WTC11 (cell line): ENCODE measurements around the gene TAF1B. TPM values are rescaled to one million over a fixed set of nuclear protein-coding genes. Genes with fewer than 3 reads are reported as not detected.

Experiments used
- CREM ChIP-seq: sonication (generic); formaldehyde crosslinking; IDR thresholded peaks from 2 replicates; pipeline ENCODE4 v1.8.1; 2022; ENCODE audit warnings: mild to moderate bottlenecking, missing genetic modification reagents, moderate library complexity
- EMX1 ChIP-seq: fragments of 250-450 bp; sonication (Bioruptor Pico); IDR thresholded peaks from 2 replicates; pipeline ENCODE4 v1.8.0; 2021; ENCODE audit warnings: mild to moderate bottlenecking
- ETV6 ChIP-seq: sonication (generic); formaldehyde crosslinking; IDR thresholded peaks from 2 replicates; pipeline ENCODE4 v1.8.1; 2022; ENCODE audit warnings: mild to moderate bottlenecking, missing genetic modification reagents
- FOXK1 ChIP-seq: sonication (generic); formaldehyde crosslinking; IDR thresholded peaks from 2 replicates; pipeline ENCODE4 v1.8.0; 2022; ENCODE audit warnings: mild to moderate bottlenecking, moderate library complexity, missing genetic modification reagents
- FOXP1 ChIP-seq: sonication (generic); formaldehyde crosslinking; IDR thresholded peaks from 2 replicates; pipeline ENCODE4 v1.8.0; 2022; ENCODE audit warnings: missing genetic modification reagents, mild to moderate bottlenecking, moderate library complexity, borderline replicate concordance
- GABPB1 ChIP-seq: sonication (generic); formaldehyde crosslinking; IDR thresholded peaks from 2 replicates; pipeline ENCODE4 v1.8.1; 2023; ENCODE audit warnings: mild to moderate bottlenecking, missing genetic modification reagents
- NFE2L1 ChIP-seq: sonication (generic); formaldehyde crosslinking; IDR thresholded peaks from 2 replicates; pipeline ENCODE4 v1.8.1; 2023; ENCODE audit warnings: missing genetic modification reagents
- NFYB ChIP-seq: sonication (generic); formaldehyde crosslinking; conservative IDR thresholded peaks from 2 replicates; pipeline ENCODE4 v1.8.0; 2022; ENCODE audit warnings: low read depth, missing genetic modification reagents
- SMAD4 ChIP-seq: sonication (generic); formaldehyde crosslinking; IDR thresholded peaks from 2 replicates; pipeline ENCODE4 v1.8.0; 2022; ENCODE audit warnings: mild to moderate bottlenecking, missing genetic modification reagents
- SOX15 ChIP-seq: fragments of 250-450 bp; sonication (Bioruptor Pico); IDR thresholded peaks from 2 replicates; pipeline ENCODE4 v1.9.0; 2021; ENCODE audit warnings: mild to moderate bottlenecking
- TP53 ChIP-seq: sonication (generic); formaldehyde crosslinking; IDR thresholded peaks from 2 replicates; pipeline ENCODE4 v1.8.1; 2023; ENCODE audit warnings: mild to moderate bottlenecking, missing genetic modification reagents
- ZNF121 ChIP-seq: sonication (generic); formaldehyde crosslinking; IDR thresholded peaks from 2 replicates; pipeline ENCODE4 v1.8.0; 2023; ENCODE audit warnings: missing genetic modification reagents
- ZNF138 ChIP-seq: sonication (generic); formaldehyde crosslinking; conservative IDR thresholded peaks from 2 replicates; pipeline ENCODE4 v1.8.1; 2022; ENCODE audit warnings: mild to moderate bottlenecking, moderate library complexity, missing genetic modification reagents
- ZNF232 ChIP-seq: sonication (generic); formaldehyde crosslinking; IDR thresholded peaks from 2 replicates; pipeline ENCODE4 v1.8.0; 2022; ENCODE audit warnings: mild to moderate bottlenecking, missing genetic modification reagents
- ZNF317 ChIP-seq: sonication (generic); formaldehyde crosslinking; IDR thresholded peaks from 2 replicates; pipeline ENCODE4 v1.8.1; 2023; ENCODE audit warnings: low read depth, mild to moderate bottlenecking, moderate library complexity, missing genetic modification reagents, borderline replicate concordance
- ZNF396 ChIP-seq: fragments of 250-450 bp; sonication (Bioruptor Pico); IDR thresholded peaks from 2 replicates; pipeline ENCODE4 v1.8.0; 2021; ENCODE audit warnings: mild to moderate bottlenecking, moderate library complexity, borderline replicate concordance
- ZNF423 ChIP-seq: fragments of 250-450 bp; sonication (Bioruptor Pico); IDR thresholded peaks from 2 replicates; pipeline ENCODE4 v2.1.2; 2022; ENCODE audit warnings: mild to moderate bottlenecking, moderate library complexity
- total RNA-seq: library from RNA; stranded (reverse); gene quantifications from 3 replicates; pipeline ENCODE4 v1.2.3, GENCODE V29; 2021
- TF ChIP-seq, protein P1 (sequence below): sonication (generic); formaldehyde crosslinking; IDR thresholded peaks from 2 replicates; pipeline ENCODE4 v1.8.1; 2023; ENCODE audit warnings: mild to moderate bottlenecking, missing genetic modification reagents, moderate library complexity
- TF ChIP-seq, protein P2 (sequence below): sonication (generic); formaldehyde crosslinking; IDR thresholded peaks from 2 replicates; pipeline ENCODE4 v1.8.1; 2022; ENCODE audit warnings: mild to moderate bottlenecking, moderate library complexity, missing genetic modification reagents
- TF ChIP-seq, protein P3 (sequence below): sonication (generic); formaldehyde crosslinking; IDR thresholded peaks from 2 replicates; pipeline ENCODE4 v1.8.1; 2022; ENCODE audit warnings: mild to moderate bottlenecking, missing genetic modification reagents, moderate library complexity, borderline replicate concordance
- TF ChIP-seq, protein P4 (sequence below): sonication (generic); formaldehyde crosslinking; IDR thresholded peaks from 2 replicates; pipeline ENCODE4 v1.8.0; 2023; ENCODE audit warnings: mild to moderate bottlenecking, missing genetic modification reagents
- TF ChIP-seq, protein P5 (sequence below): sonication (generic); formaldehyde crosslinking; IDR thresholded peaks from 2 replicates; pipeline ENCODE4 v1.8.0; 2022; ENCODE audit warnings: mild to moderate bottlenecking, missing genetic modification reagents
- TF ChIP-seq, protein P6 (sequence below): sonication (generic); formaldehyde crosslinking; IDR thresholded peaks from 2 replicates; pipeline ENCODE4 v1.8.0; 2022; ENCODE audit warnings: mild to moderate bottlenecking, missing genetic modification reagents
- TF ChIP-seq, protein P7 (sequence below): sonication (generic); formaldehyde crosslinking; IDR thresholded peaks from 2 replicates; pipeline ENCODE4 v1.8.1; 2023; ENCODE audit warnings: mild to moderate bottlenecking, missing genetic modification reagents, borderline replicate concordance

The TAF1B gene
- total RNA-seq, 1 experiment from 2014 or later: 28.8 TPM

DNA sequence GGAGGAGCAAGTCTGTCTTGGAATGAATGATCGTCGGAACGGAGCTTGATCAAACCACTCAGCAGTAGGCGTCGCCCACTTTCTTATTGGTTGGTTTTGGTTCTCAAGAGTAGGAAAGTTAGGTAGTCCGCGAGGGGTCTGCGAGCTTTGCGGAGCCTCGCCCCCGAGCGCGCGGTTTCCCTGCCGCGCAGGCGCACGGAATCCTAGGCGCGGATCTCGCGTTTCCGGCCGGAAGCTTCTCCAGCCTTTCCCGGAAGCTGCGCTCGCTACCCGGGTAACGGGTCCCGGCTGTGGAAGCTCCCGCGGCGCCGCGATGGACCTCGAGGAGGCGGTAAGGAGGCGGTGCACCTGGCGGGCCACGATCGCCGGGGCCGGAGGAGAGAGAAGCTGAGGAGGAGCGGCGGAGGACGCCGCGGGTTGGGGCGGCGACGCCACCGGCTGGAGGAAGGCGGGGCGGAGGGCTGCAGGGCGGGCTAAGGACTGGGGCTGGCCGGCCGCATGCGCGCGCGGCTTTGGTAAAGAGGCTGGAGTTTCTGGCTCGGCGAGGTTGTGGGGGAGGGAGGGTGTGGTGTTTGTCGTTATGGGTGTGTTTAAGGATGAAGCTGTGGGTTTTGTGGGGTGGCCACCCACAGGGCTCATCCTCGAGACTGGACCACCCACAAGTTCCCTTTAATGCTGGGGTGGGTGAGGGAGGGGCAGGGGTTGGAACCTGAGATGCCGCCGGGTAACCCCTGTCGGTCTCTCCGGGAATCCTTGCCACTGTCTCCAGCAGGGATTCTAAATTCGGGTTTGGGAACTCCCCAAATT is at the start of gene TAF1B (continued):
- peak; percentile 63; the same call in 1 of the 2 replicates for TF ChIP-seq FOXP1 (CRISPR knock-in tag)
- TF ChIP-seq, protein P1, sequence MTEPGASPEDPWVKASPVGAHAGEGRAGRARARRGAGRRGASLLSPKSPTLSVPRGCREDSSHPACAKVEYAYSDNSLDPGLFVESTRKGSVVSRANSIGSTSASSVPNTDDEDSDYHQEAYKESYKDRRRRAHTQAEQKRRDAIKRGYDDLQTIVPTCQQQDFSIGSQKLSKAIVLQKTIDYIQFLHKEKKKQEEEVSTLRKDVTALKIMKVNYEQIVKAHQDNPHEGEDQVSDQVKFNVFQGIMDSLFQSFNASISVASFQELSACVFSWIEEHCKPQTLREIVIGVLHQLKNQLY: no peak
- 0 out of 2 replicates have a peak, but pooled peaks have one; percentile 23 for TF ChIP-seq NFE2L1
- TF ChIP-seq SMAD4 (CRISPR knock-in tag): no peak
- TF ChIP-seq, protein P2, sequence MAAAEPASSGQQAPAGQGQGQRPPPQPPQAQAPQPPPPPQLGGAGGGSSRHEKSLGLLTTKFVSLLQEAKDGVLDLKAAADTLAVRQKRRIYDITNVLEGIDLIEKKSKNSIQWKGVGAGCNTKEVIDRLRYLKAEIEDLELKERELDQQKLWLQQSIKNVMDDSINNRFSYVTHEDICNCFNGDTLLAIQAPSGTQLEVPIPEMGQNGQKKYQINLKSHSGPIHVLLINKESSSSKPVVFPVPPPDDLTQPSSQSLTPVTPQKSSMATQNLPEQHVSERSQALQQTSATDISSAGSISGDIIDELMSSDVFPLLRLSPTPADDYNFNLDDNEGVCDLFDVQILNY (CRISPR knock-in tag): peak; percentile 82; the same call in 1 of the 2 replicates
- no peak for TF ChIP-seq ZNF317 (CRISPR knock-in tag)
- no peak for TF ChIP-seq ZNF423 (CRISPR knock-in tag)
- no peak for TF ChIP-seq ZNF121 (CRISPR knock-in tag)
- peak; percentile 47 for TF ChIP-seq NFYB (CRISPR knock-in tag)
- no peak for TF ChIP-seq EMX1 (CRISPR knock-in tag)
- TF ChIP-seq, protein P3, sequence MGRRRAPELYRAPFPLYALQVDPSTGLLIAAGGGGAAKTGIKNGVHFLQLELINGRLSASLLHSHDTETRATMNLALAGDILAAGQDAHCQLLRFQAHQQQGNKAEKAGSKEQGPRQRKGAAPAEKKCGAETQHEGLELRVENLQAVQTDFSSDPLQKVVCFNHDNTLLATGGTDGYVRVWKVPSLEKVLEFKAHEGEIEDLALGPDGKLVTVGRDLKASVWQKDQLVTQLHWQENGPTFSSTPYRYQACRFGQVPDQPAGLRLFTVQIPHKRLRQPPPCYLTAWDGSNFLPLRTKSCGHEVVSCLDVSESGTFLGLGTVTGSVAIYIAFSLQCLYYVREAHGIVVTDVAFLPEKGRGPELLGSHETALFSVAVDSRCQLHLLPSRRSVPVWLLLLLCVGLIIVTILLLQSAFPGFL (CRISPR knock-in tag): no peak
- TF ChIP-seq TP53 (CRISPR knock-in tag): peak; percentile 70; the same call in 1 of the 2 replicates
- TF ChIP-seq ZNF138 (CRISPR knock-in tag): no peak
- TF ChIP-seq, protein P4, sequence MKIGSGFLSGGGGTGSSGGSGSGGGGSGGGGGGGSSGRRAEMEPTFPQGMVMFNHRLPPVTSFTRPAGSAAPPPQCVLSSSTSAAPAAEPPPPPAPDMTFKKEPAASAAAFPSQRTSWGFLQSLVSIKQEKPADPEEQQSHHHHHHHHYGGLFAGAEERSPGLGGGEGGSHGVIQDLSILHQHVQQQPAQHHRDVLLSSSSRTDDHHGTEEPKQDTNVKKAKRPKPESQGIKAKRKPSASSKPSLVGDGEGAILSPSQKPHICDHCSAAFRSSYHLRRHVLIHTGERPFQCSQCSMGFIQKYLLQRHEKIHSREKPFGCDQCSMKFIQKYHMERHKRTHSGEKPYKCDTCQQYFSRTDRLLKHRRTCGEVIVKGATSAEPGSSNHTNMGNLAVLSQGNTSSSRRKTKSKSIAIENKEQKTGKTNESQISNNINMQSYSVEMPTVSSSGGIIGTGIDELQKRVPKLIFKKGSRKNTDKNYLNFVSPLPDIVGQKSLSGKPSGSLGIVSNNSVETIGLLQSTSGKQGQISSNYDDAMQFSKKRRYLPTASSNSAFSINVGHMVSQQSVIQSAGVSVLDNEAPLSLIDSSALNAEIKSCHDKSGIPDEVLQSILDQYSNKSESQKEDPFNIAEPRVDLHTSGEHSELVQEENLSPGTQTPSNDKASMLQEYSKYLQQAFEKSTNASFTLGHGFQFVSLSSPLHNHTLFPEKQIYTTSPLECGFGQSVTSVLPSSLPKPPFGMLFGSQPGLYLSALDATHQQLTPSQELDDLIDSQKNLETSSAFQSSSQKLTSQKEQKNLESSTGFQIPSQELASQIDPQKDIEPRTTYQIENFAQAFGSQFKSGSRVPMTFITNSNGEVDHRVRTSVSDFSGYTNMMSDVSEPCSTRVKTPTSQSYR (CRISPR knock-in tag): no peak
- TF ChIP-seq FOXK1 (CRISPR knock-in tag): 0 out of 2 replicates have a peak, but pooled peaks have one; percentile 20
- TF ChIP-seq, protein P5, sequence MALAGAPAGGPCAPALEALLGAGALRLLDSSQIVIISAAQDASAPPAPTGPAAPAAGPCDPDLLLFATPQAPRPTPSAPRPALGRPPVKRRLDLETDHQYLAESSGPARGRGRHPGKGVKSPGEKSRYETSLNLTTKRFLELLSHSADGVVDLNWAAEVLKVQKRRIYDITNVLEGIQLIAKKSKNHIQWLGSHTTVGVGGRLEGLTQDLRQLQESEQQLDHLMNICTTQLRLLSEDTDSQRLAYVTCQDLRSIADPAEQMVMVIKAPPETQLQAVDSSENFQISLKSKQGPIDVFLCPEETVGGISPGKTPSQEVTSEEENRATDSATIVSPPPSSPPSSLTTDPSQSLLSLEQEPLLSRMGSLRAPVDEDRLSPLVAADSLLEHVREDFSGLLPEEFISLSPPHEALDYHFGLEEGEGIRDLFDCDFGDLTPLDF (CRISPR knock-in tag): peak; percentile 42; the same call in 1 of the 2 replicates
- TF ChIP-seq CREM (CRISPR knock-in tag): peak; percentile 62; the same call in 1 of the 2 replicates
- TF ChIP-seq, protein P6, sequence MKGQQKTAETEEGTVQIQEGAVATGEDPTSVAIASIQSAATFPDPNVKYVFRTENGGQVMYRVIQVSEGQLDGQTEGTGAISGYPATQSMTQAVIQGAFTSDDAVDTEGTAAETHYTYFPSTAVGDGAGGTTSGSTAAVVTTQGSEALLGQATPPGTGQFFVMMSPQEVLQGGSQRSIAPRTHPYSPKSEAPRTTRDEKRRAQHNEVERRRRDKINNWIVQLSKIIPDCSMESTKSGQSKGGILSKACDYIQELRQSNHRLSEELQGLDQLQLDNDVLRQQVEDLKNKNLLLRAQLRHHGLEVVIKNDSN (CRISPR knock-in tag): 0 out of 2 replicates have a peak, but pooled peaks have one; percentile 28
- TF ChIP-seq ZNF232: peak; percentile 47; the same call in 1 of the 2 replicates
- TF ChIP-seq ETV6 (CRISPR knock-in tag): peak; percentile 99
- TF ChIP-seq, protein P7, sequence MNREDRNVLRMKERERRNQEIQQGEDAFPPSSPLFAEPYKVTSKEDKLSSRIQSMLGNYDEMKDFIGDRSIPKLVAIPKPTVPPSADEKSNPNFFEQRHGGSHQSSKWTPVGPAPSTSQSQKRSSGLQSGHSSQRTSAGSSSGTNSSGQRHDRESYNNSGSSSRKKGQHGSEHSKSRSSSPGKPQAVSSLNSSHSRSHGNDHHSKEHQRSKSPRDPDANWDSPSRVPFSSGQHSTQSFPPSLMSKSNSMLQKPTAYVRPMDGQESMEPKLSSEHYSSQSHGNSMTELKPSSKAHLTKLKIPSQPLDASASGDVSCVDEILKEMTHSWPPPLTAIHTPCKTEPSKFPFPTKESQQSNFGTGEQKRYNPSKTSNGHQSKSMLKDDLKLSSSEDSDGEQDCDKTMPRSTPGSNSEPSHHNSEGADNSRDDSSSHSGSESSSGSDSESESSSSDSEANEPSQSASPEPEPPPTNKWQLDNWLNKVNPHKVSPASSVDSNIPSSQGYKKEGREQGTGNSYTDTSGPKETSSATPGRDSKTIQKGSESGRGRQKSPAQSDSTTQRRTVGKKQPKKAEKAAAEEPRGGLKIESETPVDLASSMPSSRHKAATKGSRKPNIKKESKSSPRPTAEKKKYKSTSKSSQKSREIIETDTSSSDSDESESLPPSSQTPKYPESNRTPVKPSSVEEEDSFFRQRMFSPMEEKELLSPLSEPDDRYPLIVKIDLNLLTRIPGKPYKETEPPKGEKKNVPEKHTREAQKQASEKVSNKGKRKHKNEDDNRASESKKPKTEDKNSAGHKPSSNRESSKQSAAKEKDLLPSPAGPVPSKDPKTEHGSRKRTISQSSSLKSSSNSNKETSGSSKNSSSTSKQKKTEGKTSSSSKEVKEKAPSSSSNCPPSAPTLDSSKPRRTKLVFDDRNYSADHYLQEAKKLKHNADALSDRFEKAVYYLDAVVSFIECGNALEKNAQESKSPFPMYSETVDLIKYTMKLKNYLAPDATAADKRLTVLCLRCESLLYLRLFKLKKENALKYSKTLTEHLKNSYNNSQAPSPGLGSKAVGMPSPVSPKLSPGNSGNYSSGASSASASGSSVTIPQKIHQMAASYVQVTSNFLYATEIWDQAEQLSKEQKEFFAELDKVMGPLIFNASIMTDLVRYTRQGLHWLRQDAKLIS (CRISPR knock-in tag): peak; percentile 92; the same call in 1 of the 2 replicates
- TF ChIP-seq GABPB1 (CRISPR knock-in tag): peak; percentile 59
- TF ChIP-seq ZNF396: no peak
- no peak for TF ChIP-seq SOX15 (CRISPR knock-in tag)
